ENCODE measurements around the gene DDX6.
"Not testable (repeated sequence)": the region's sequence is repeated elsewhere in the genome, so short reads cannot be mapped to it uniquely, and the experiment has no call there.

DDX6 gene

DNA sequence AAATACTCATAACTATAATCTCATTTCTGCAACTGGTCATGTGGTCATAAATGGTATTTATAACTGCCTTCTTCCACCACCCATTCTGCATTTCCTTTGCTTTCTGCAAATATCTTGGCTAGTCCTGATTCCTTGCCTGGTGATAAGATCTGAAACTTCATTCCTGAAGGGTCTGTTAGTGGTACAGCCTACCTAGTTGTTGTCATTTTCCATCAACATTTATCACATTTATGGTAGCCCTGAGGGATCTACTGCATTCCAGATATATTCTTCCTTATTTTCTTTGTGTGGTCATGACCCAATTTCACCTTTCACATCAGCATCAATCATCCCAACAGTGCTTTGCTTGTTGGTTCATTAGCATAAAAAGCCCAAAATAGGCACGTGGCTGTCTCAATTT is 50.1 kb downstream of the DDX6 start:
- TF ChIP-seq ZNF274 (IDR thresholded peaks at IDR 0.05; ENCODE audit: low read depth, low read length): no peak
- no peak overlapping the region for H3K4me3 ChIP-seq (ENCODE audit: low read length)

GRCh38 chr11:118735203-118735602 is 55.8 kb downstream of the DDX6 start:
- H3K4me3 ChIP-seq (ENCODE audit: low read length): no peak overlapping the region
- TF ChIP-seq ZNF274 (IDR thresholded peaks at IDR 0.05; ENCODE audit: low read depth, low read length): no peak

DNA sequence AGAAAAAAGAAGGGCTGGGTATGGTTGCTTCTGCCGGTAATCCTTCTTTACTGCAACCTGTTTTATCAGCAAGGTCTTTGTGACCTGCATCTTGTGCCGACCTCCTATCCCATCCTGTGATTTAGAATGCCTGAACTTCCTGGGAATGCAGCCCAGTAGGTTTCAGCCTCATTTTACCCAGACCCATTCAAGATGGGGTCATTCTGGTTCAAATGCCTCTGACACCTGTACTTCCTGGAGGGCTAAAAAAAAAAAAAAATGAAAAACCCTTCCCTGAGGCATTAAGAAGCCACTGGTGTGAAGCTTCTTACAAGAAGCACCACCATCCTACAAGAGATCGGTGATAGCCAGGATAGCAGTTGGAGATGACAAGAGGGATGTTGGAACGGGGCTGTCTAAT is 56.9 kb downstream of the DDX6 start:
- no peak for TF ChIP-seq ZNF274 (IDR thresholded peaks at IDR 0.05; ENCODE audit: low read depth, low read length)
- no peak overlapping the region for H3K4me3 ChIP-seq (ENCODE audit: low read length)

GRCh38 chr11:118729753-118730152 is 61.2 kb downstream of the DDX6 start:
- H3K4me3 ChIP-seq (ENCODE audit: low read length): not testable (repeated sequence)

- not testable (repeated sequence) for H3K4me3 ChIP-seq (ENCODE audit: low read length)
These were observed 62.9 kb downstream of the DDX6 start for GRCh38 chr11:118728112-118728511.

DNA sequence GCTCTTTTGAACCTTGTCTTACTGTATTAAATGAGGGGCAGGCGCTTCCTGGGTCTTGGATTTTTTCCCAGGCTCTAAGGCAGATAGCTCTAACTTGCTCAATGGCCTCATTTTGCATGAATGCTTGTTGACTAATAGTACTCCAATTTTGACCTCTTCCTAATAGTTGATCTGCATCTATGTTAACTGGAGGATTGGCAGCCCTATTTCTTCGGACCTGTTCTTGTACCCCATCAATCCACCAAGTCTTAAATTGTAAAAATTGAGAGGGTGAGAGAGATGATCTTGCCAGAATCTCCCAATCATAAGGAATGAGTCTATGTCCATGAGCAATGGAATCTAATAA is 63.3 kb downstream of the DDX6 start:
- H3K4me3 ChIP-seq (ENCODE audit: low read length): not testable (repeated sequence)

DNA sequence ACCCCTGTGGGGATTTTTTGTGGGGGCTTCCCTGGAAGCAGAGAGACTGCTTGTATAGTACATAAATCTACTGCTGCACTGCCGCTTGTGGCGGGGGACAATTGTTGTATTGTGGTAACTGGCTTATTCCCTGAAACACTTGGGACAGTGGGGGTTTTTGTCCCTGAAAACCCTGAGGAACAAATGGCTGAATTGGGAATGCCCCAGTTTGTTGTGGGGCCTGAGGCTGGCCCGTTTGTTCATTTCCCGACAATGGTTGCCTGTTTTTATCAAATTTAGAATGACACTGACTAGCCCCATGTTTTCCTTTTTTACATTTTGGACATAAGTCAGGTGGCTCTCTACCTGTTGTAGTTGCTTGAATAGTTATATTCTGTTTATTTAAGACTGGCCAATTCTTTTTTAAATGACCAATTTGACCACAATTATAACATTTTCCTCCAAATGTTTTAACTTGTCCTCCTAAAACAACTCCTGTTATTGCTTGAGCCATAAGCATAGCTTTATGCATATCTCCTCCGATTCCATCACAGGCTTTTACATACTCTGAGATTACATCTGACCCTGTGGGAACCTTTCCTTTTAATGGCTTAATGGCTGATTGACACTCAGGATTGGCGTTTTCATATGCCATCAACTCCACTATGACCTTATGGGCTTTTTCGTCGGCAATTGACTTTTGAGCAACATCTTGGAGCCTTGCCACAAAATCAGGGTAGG is 63.8 kb downstream of the DDX6 start:
- H3K4me3 ChIP-seq (ENCODE audit: low read length): not testable (repeated sequence)

DNA sequence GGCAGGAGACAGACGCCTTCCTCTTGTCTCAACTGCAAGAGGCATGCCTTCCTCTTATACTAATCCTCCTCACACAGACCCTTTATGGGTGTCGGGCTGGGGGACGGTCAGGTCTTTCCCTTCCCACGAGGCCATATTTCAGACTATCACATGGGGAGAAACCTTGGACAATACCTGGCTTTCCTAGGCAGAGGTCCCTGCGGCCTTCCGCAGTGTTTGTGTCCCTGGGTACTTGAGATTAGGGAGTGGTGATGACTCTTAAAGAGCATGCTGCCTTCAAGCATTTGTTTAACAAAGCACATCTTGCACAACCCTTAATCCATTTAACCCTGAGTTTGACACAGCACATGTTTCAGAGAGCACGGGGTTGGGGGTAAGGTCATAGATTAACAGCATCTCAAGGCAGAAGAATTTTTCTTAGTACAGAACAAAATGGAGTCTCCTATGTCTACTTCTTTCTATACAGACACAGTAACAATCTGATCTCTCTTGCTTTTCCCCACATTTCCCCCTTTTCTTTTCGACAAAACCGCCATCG is 69.4 kb downstream of the DDX6 start:
- not testable (repeated sequence) for H3K4me3 ChIP-seq (ENCODE audit: low read length)

- not testable (repeated sequence) for H3K4me3 ChIP-seq (ENCODE audit: low read length)
These were observed 70.2 kb downstream of the DDX6 start for GRCh38 chr11:118720740-118721139.

DNA sequence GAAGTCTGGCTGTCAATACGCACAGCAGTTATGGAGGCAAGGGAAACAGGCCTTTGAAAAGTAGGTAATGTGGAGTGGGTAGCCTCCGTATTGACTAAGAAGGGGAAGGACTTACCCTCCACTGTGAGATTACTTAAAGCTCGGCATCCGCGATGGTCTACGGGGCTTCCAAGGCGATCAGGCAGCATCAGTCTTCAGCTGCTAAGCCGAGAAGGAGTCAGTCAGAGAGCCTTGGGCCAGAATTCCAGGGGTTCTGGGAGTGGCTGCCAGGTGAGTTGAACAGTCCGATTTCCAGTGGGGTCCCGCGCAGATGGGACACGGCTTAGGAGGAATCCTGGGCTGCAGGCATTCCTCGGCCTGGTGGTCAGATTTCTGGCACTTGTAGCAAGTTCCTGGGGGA is 70.9 kb downstream of the DDX6 start:
- not testable (repeated sequence) for H3K4me3 ChIP-seq (ENCODE audit: low read length)

- H3K4me3 ChIP-seq (ENCODE audit: low read length): not testable (repeated sequence)
These were observed 72.4 kb downstream of the DDX6 start for GRCh38 chr11:118718562-118718961.

- H3K4me3 ChIP-seq (ENCODE audit: low read length): not testable (repeated sequence)
These were observed 73.2 kb downstream of the DDX6 start for GRCh38 chr11:118717733-118718132.

DNA sequence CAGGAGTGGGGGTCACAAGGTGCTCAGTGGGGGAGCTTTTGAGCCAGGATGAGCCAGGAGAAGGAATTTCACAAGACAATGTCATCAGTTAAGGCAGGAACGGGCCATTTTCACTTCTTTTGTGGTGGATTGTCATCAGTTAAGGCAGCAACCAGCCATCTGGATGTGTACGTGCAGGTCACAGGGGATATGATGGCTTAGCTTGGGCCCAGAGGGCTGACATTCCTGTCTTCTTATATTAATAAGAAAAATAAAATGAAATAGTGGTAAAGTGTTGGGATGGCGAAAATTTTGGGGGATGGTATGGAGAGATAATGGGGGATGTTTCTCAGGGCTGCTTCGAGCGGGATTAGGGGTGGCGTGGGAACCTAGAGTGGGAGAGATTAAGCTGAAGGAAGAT is 73.7 kb downstream of the DDX6 start:
- not testable (repeated sequence) for H3K4me3 ChIP-seq (ENCODE audit: low read length)

- no peak for TF ChIP-seq ZNF274 (IDR thresholded peaks at IDR 0.05; ENCODE audit: low read depth, low read length)
- H3K4me3 ChIP-seq (ENCODE audit: low read length): no peak overlapping the region
These were observed 75.1 kb downstream of the DDX6 start for GRCh38 chr11:118715837-118716260.

DNA sequence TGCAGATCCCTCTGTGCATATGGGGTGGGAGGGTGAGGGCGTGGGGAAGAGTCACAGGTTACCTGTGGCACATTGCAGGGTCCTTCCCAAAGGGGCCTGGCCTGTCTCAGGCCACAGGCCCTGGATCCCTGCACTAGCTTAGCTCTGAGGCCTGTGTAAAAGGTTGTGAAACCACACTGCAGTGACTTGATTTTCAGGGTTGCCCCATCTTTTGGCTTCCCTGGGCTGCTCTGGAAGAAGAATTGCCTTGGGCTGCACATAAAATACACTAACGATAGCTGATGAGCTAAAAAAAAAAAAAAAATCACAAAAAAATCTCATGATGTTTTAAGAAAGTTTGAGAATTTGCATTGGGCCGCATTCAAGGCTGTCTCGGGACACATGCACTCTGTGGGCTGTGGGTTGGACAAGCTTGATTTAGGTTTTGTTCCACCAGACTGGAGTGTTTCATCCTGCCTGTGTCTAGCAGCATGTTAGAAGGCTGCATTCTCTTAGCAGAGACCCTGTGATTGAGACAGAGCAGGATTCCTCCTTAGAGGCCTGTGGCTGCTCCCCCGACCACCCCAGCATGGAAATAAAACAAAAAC is 75.6 kb downstream of the DDX6 start:
- H3K4me3 ChIP-seq (ENCODE audit: low read length): no peak overlapping the region
- no peak for TF ChIP-seq ZNF274 (IDR thresholded peaks at IDR 0.05; ENCODE audit: low read depth, low read length)

DNA sequence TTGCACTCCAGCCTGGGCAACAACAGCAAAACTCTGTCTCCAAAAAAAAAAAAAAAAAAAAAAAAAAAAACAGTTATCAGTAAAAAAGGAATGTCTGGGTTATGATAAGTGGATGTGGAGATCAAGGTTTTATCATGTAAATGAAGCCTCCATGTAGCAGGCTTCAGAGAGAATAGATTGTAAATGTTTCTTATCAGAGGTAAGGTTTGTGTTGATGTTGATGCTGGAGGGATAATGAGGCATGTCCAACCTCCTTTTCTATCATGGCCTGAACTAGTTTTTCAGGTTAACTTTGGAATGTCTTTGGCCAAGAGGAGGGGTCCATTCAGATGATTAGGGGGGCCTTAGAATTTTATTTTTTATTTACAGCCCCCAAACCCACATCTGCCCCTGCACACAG is 76.1 kb downstream of the DDX6 start:
- no peak for TF ChIP-seq ZNF274 (IDR thresholded peaks at IDR 0.05; ENCODE audit: low read depth, low read length)
- no peak overlapping the region for H3K4me3 ChIP-seq (ENCODE audit: low read length)

- not testable (repeated sequence) for H3K4me3 ChIP-seq (ENCODE audit: low read length)
These were observed 76.5 kb downstream of the DDX6 start for GRCh38 chr11:118714416-118714815.
